Gastroesophageal sphincter (tissue), 3 donors: ENCODE measurements around the gene MESP2.

Source experiments
- EP300 ChIP-seq: sonication (generic); formaldehyde crosslinking; IDR thresholded peaks from one replicate; pipeline ENCODE4 v1.6.1; 2017; ENCODE audit warnings: antibody characterized with exemption, mild to moderate bottlenecking
- POLR2A ChIP-seq, 2 donors: fragments of 450-650 bp; IDR thresholded peaks; one replicate each; pipeline ENCODE4 v1.6.1; 2017; ENCODE audit warnings: antibody characterized with exemption in 2 of 2, mild to moderate bottlenecking in 2 of 2, moderate library complexity in 1 of 2
- POLR2AphosphoS5 ChIP-seq: sonication (generic); formaldehyde crosslinking; IDR thresholded peaks from one replicate; pipeline ENCODE4 v1.6.1; 2017; ENCODE audit warnings: antibody characterized with exemption
- TF ChIP-seq, protein P1 (sequence below), 4 experiments: fragments of 200-600 bp in 2 of 4; fragments of 450-650 bp in 2 of 4; sonication (generic) in 1 of 4; IDR thresholded peaks; one replicate each; pipeline ENCODE4 v1.5.1; 2017 to 2019; ENCODE audit warnings: antibody characterized with exemption in 4 of 4, mild to moderate bottlenecking in 2 of 4, moderate library complexity in 2 of 4

DNA sequence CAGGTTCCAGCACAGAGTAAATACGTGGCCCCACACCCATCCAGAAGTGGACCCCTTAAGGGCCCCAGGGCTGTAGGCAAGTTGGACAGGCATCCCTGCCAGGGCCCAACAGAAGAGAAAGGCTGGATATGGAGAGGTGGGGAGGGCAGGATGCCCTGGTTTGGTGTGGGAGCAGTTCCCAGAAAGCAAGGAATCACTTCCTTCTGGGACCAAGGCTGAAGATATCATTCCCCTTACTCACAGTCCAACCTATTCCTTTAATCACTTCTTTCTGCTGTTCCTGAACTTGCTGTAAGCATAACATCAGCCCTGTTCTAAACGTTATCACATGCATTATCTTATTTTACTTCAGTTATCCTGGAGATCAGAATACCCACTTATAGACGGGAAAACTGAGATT, 6.1 kb upstream of the MESP2 start:
- TF ChIP-seq EP300: no peak
- TF ChIP-seq POLR2A (IDR thresholded peaks at IDR 0.05): no peak
- TF ChIP-seq, protein P1, sequence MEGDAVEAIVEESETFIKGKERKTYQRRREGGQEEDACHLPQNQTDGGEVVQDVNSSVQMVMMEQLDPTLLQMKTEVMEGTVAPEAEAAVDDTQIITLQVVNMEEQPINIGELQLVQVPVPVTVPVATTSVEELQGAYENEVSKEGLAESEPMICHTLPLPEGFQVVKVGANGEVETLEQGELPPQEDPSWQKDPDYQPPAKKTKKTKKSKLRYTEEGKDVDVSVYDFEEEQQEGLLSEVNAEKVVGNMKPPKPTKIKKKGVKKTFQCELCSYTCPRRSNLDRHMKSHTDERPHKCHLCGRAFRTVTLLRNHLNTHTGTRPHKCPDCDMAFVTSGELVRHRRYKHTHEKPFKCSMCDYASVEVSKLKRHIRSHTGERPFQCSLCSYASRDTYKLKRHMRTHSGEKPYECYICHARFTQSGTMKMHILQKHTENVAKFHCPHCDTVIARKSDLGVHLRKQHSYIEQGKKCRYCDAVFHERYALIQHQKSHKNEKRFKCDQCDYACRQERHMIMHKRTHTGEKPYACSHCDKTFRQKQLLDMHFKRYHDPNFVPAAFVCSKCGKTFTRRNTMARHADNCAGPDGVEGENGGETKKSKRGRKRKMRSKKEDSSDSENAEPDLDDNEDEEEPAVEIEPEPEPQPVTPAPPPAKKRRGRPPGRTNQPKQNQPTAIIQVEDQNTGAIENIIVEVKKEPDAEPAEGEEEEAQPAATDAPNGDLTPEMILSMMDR (IDR thresholded peaks at IDR 0.05): no peak
- no peak for TF ChIP-seq POLR2AphosphoS5
